Thyroid gland (tissue), 4 donors: ENCODE measurements around the gene TMEM273.

ENCODE experiments used
- CTCF ChIP-seq, 6 experiments: fragments of 200-600 bp in 3 of 6; fragments of 450-650 bp in 3 of 6; sonication (generic) in 3 of 6; IDR thresholded peaks; one replicate each; pipeline ENCODE4 v1.5.1; 2016 to 2019; ENCODE audit warnings: antibody characterized with exemption in 6 of 6, mild to moderate bottlenecking in 2 of 6, inconsistent platforms in 1 of 6, moderate library complexity in 1 of 6
- POLR2A ChIP-seq, 2 donors: fragments of 450-650 bp; IDR thresholded peaks; one replicate each; pipeline ENCODE4 v1.6.1; 2017; ENCODE audit warnings: antibody characterized with exemption in 2 of 2, mild to moderate bottlenecking in 2 of 2, moderate library complexity in 1 of 2

DNA sequence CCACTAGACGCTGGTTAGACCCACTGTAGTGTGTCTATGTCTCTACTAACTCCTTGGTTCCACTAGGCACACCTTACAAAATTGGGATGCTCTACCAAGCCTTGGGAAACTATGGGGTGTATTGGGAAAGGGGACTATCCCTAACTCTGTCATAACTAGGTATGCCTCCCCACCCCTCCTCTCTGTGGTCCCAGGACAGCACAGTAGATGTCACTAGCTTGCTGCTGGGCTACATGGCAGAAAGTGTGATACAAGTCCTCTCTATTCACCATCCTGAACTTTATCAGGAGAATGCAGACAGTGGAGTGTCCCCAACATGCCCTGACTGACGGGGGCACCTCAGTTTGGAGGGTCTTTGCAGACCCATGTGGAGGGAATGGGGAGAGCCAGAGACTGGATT lies 30.3 kb upstream of the TMEM273 start:
- no peak for TF ChIP-seq CTCF (IDR thresholded peaks at IDR 0.05)
- no peak for TF ChIP-seq POLR2A (IDR thresholded peaks at IDR 0.05)
